Right lobe of liver (tissue), 6 donors: ENCODE data around the gene NMUR2. TPM values are rescaled to one million over a fixed set of nuclear protein-coding genes. Genes with fewer than 3 reads are reported as not detected.

ENCODE experiments used
- ATAC-seq, 4 donors: fragments of 200-7000 bp; cut with Tn5 transposase; one replicate each; pipeline ENCODE4 v1.9.1; 2020; ENCODE audit warnings: mild to moderate bottlenecking in 4 of 4, moderate library complexity in 4 of 4
- DNase-seq, 3 donors: peaks; one replicate each; pipeline ENCODE4 v3.0.0-alpha.2; 2020
- H3K27ac ChIP-seq, 3 donors: fragments of 200-600 bp; one replicate each; pipeline ENCODE4 v1.8.0; 2022
- H3K27me3 ChIP-seq, 2 donors: fragments of 200-600 bp; one replicate each; pipeline ENCODE4 v1.8.0; 2022
- H3K36me3 ChIP-seq, 4 donors: fragments of 200-600 bp; sonication (generic) in 1 of 4; one replicate each; pipeline versions ENCODE4 v1.5.1 to v1.8.0; 2017 to 2022; ENCODE audit warnings: control low read depth in 1 of 4
- H3K4me1 ChIP-seq, 4 donors: fragments of 200-600 bp; sonication (generic) in 1 of 4; one replicate each; pipeline versions ENCODE4 v1.5.1 to v1.8.0; 2017 to 2022; ENCODE audit warnings: control low read depth in 1 of 4
- H3K4me3 ChIP-seq, 3 donors: fragments of 200-600 bp; one replicate each; pipeline ENCODE4 v1.8.0; 2022
- H3K9me3 ChIP-seq, 4 donors: fragments of 200-600 bp; sonication (generic) in 1 of 4; one replicate each; pipeline versions ENCODE4 v1.5.1 to v1.8.0; 2017 to 2022; ENCODE audit warnings: control low read depth in 1 of 4
- POLR2A ChIP-seq: fragments of 450-650 bp; IDR thresholded peaks from one replicate; pipeline ENCODE4 v1.6.1; 2017; ENCODE audit warnings: antibody characterized with exemption, mild to moderate bottlenecking
- whole genome bisulfite sequencing: methylation state at CpG from one replicate; pipeline ENCODE4 v1.1.6; 2018; ENCODE audit warnings: low coverage, low lambda C conversion rate; ENCODE audit not compliant: insufficient coverage; ENCODE audit errors: missing lambda C conversion rate; 5-methylcytosine and 5-hydroxymethylcytosine counted together
- intact Hi-C, 2 donors: fragments of 100-400 bp; cut with DNase I; formaldehyde crosslinking; loops; one replicate each; pipeline versions ENCODE4 v1.11.2 to v1.14.1; 2022
- total RNA-seq, 6 experiments: library from RNA; depleted of rRNA in 2 of 6; stranded (reverse); fragments of >200 nt in 2 of 6; fragmentation: NEBNext Ultra II Directional in 3 of 6; extraction: Animal tissue kit (Norgen Biotek cat#: 25700) in 3 of 6; gene quantifications; one replicate each; pipeline versions ENCODE4 v1.1.0 to v1.2.4, GENCODE V29; 2016 to 2023
- TF ChIP-seq, protein P1 (sequence below), 4 donors: fragments of 200-600 bp in 3 of 4; fragments of 450-650 bp in 1 of 4; IDR thresholded peaks; one replicate each; pipeline versions ENCODE4 v1.5.1 to v1.8.0; 2016 to 2022; ENCODE audit warnings: antibody characterized with exemption in 4 of 4, mild to moderate bottlenecking in 2 of 4
- donor health status: DM: no; HTN: yes; CAD: no.
- donor health status: DM: no; HTN: no; CAD: no.
- donor health status: DM: no; HTN: no; CAD: no.
- donor health status: DM: no; HTN: yes; CAD: no.
- donor health status: DM: no; HTN: yes; CAD: no.

Gene NMUR2
- total RNA-seq, 6 experiments from 2014 or later, result not detected

- 50% methylated on average over 1 of the region's 1 CpG for WGBS
- H3K27me3 ChIP-seq, result no peaks in the 10 kb centered on the region
- ATAC-seq (no peak), DNase-seq (no peak)
- H3K4me3 ChIP-seq, result no peak overlapping the region
- no peaks in the 10 kb centered on the region for H3K36me3 ChIP-seq
- no peaks in the 10 kb centered on the region for H3K9me3 ChIP-seq
- intact Hi-C loops, result no loop called here
- TF ChIP-seq, protein P1, sequence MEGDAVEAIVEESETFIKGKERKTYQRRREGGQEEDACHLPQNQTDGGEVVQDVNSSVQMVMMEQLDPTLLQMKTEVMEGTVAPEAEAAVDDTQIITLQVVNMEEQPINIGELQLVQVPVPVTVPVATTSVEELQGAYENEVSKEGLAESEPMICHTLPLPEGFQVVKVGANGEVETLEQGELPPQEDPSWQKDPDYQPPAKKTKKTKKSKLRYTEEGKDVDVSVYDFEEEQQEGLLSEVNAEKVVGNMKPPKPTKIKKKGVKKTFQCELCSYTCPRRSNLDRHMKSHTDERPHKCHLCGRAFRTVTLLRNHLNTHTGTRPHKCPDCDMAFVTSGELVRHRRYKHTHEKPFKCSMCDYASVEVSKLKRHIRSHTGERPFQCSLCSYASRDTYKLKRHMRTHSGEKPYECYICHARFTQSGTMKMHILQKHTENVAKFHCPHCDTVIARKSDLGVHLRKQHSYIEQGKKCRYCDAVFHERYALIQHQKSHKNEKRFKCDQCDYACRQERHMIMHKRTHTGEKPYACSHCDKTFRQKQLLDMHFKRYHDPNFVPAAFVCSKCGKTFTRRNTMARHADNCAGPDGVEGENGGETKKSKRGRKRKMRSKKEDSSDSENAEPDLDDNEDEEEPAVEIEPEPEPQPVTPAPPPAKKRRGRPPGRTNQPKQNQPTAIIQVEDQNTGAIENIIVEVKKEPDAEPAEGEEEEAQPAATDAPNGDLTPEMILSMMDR (IDR thresholded peaks at IDR 0.05), result no peak
- TF ChIP-seq POLR2A, result no peak
- H3K4me1 ChIP-seq, result no peaks in the 10 kb centered on the region
- no peak overlapping the region for H3K27ac ChIP-seq
These were observed 1.0 kb upstream of the NMUR2 start for GRCh38 chr5:152406082-152406481.

GRCh38 chr5:152404494-152404893 is 585 bp downstream of the NMUR2 start:
- no peak for TF ChIP-seq POLR2A
- TF ChIP-seq, protein P1 (IDR thresholded peaks at IDR 0.05), result no peak
- Histone ChIP-seq H3K27me3 (no peaks in the 10 kb centered on the region), H3K4me1 (no peaks in the 10 kb centered on the region), H3K36me3 (no peaks in the 10 kb centered on the region), H3K9me3 (no peaks in the 10 kb centered on the region), H3K4me3 (no peak overlapping the region), H3K27ac (no peak overlapping the region)
- ATAC-seq, result peak in 1 of 4 donors; percentile 23
- intact Hi-C loops, result no loop called here
- no peak for DNase-seq
- WGBS, result 87% methylated on average over 12 of the region's 23 CpGs

DNA sequence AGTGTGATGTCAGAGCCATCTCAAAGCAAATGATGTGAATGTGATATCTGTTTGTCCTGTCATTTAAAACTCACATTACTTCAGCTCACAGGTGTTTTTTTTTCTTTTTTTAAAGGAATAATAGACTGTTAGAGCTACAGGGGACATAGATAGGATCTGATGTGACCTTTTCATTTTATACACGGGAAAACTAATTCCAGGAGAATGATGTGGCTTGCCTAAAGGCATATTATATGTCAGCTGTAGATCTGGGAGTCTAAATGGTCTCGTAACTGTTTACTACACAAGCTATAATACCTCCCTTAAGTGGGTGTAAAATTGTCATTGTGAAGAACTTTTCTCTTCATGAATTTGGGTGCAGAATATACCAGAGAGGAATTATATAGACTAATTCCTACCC is 2.0 kb downstream of the NMUR2 start:
- no peak for TF ChIP-seq POLR2A
- TF ChIP-seq, protein P1 (IDR thresholded peaks at IDR 0.05), result no peak
- H3K9me3 ChIP-seq, result no peaks in the 10 kb centered on the region
- H3K27me3 ChIP-seq, result no peaks in the 10 kb centered on the region
- ATAC-seq (no peak), DNase-seq (no peak)
- H3K27ac ChIP-seq, result no peak overlapping the region
- H3K4me3 ChIP-seq, result no peak overlapping the region
- WGBS, result 34% methylated on average over 2 of the region's 2 CpGs
- intact Hi-C loops, result no loop called here
- H3K36me3 ChIP-seq, result no peaks in the 10 kb centered on the region
- no peaks in the 10 kb centered on the region for H3K4me1 ChIP-seq

GRCh38 chr5:152400846-152401245 is 4.2 kb downstream of the NMUR2 start:
- Histone ChIP-seq H3K9me3 (no peaks in the 10 kb centered on the region), H3K27ac (no peak overlapping the region), H3K4me1 (no peaks in the 10 kb centered on the region), H3K4me3 (no peak overlapping the region), H3K27me3 (no peaks in the 10 kb centered on the region), H3K36me3 (no peaks in the 10 kb centered on the region)
- WGBS, result 40% methylated on average over 2 of the region's 2 CpGs
- TF ChIP-seq, protein P1 (IDR thresholded peaks at IDR 0.05), result no peak
- TF ChIP-seq POLR2A, result no peak
- DNase-seq (no peak), ATAC-seq (no peak)
- intact Hi-C loops, result no loop called here

- 45% methylated on average over 1 of the region's 1 CpG for WGBS
- ATAC-seq, result no peak
- no peak overlapping the region for H3K4me3 ChIP-seq
- no peaks in the 10 kb centered on the region for H3K4me1 ChIP-seq
- no peaks in the 10 kb centered on the region for H3K36me3 ChIP-seq
- TF ChIP-seq, protein P1 (IDR thresholded peaks at IDR 0.05), result no peak
- no peak for TF ChIP-seq POLR2A
- DNase-seq, result no peak
- no peaks in the 10 kb centered on the region for H3K27me3 ChIP-seq
- intact Hi-C loops, result no loop called here
- H3K27ac ChIP-seq, result no peak overlapping the region
- no peaks in the 10 kb centered on the region for H3K9me3 ChIP-seq
These were observed 7.5 kb downstream of the NMUR2 start for GRCh38 chr5:152397581-152397980.
